Omental fat pad (tissue), 4 donors: ENCODE measurements around the gene HGFAC. TPM values are rescaled to one million over a fixed set of nuclear protein-coding genes. Genes with fewer than 3 reads are reported as not detected.

Experiments
- ATAC-seq: fragments of 150-250 bp; one replicate; pipeline ENCODE4 v1.9.1; 2016; ENCODE audit warnings: mild to moderate bottlenecking, moderate library complexity; ENCODE audit not compliant: low FRiP score
- DNase-seq: peaks from one replicate; pipeline ENCODE4 v3.0.0-alpha.2; 2019; ENCODE audit warnings: low spot score
- CTCF ChIP-seq, 3 donors: fragments of 450-650 bp; IDR thresholded peaks; one replicate each; pipeline ENCODE4 v1.5.1; 2016 to 2017; ENCODE audit warnings: antibody characterized with exemption in 3 of 3, mild to moderate bottlenecking in 3 of 3, moderate library complexity in 2 of 3
- total RNA-seq, 4 donors: library from RNA; depleted of rRNA; stranded (reverse); fragments of >200 nt; gene quantifications; one replicate each; pipeline ENCODE4 v1.1.0, GENCODE V29; 2016

HGFAC gene
- total RNA-seq, 4 donors from 2014 or later, result not detected

DNA sequence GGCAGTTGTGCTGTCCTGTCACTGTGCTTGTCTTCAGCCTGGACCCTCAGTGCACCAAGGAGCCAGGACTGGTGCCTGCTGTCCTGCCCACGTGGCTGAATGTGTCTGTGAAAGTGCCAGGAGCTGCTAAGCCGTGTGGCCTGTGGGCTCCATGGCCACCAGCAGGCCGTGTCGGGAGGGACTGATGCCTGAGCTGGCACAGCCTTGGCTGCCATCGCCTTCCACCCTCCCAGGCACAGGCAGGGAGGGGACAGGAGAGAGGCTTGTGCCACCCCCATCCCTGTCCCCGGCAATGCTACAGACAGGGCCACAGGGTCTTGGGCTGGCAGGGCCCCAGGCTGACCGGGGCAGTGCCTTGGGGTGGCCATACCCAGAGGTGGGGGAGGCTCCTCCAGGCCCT, 46.1 kb downstream of the HGFAC start:
- ATAC-seq (no peak), DNase-seq (no peak)

GRCh38 chr4:3488820-3489219, 47.1 kb downstream of the HGFAC start:
- no peak for DNase-seq
- TF ChIP-seq CTCF (IDR thresholded peaks at IDR 0.05), result no peak
- no peak for ATAC-seq

More for the DNA sequence above, 46.1 kb downstream of the HGFAC start:
- TF ChIP-seq CTCF (IDR thresholded peaks at IDR 0.05), result no peak

DNA sequence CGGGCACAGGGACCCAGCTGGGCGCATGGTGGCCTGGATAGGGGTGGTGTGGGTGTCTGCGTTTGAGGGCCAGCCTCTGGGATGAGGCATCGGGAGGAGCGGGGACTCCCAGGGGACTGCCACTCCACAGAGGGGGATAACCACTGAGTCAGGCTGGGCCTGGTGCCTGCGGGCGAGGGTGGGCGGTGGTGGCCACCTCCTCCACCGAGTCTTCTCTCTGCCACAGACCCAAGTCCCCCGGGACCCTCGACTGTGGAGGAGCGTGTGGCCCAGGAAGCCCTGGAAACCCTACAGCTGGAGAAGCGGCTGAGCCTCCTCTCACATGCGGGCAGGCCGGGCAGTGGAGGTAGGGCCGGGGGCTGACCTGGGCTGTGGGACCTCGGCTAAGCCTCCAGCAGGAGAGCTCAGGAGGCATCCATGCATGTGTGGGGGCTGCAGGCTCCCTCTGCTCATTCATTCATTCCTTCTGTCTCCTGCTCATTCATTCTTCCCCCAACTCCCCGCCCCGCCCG, 47.7 kb downstream of the HGFAC start:
- ATAC-seq, result no peak
- no peak for TF ChIP-seq CTCF (IDR thresholded peaks at IDR 0.05)
- no peak for DNase-seq

GRCh38 chr4:3491681-3492405, 50.1 kb downstream of the HGFAC start:
- TF ChIP-seq CTCF (IDR thresholded peaks at IDR 0.05), result no peak
- DNase-seq (no peak), ATAC-seq (no peak)

GRCh38 chr4:3492741-3493719, 51.3 kb downstream of the HGFAC start:
- no peak for ATAC-seq
- no peak for TF ChIP-seq CTCF (IDR thresholded peaks at IDR 0.05)

GRCh38 chr4:3493720-3494461, 52.1 kb downstream of the HGFAC start:
- ATAC-seq, result no peak
- TF ChIP-seq CTCF (IDR thresholded peaks at IDR 0.05), result no peak
- DNase-seq, result no peak

More at GRCh38 chr4:3492741-3493719, 51.3 kb downstream of the HGFAC start:
- no peak for DNase-seq
